HCT116 (cell line): ENCODE measurements around the gene AKAP13.

ENCODE experiments used
- EZH2 ChIP-seq: fragments of 200-600 bp; sonication (generic); IDR thresholded peaks from 2 replicates; pipeline ENCODE4 v1.6.1; 2017; ENCODE audit warnings: antibody characterized with exemption, mixed run types
- EZH2phosphoT487 ChIP-seq: fragments of 200-600 bp; IDR thresholded peaks from 2 replicates; pipeline ENCODE4 v1.6.1; 2018; ENCODE audit warnings: antibody characterized with exemption, borderline replicate concordance
- POLR2A ChIP-seq: IDR thresholded peaks from 2 replicates; pipeline ENCODE4 v1.7.0; 2011; ENCODE audit warnings: borderline replicate concordance; ENCODE audit not compliant: insufficient read depth, insufficient read length; ENCODE audit errors: extremely low read depth
- YY1 ChIP-seq: IDR thresholded peaks from 2 replicates; pipeline ENCODE4 v1.6.1; 2011; ENCODE audit warnings: low read length, low read depth, moderate library complexity, mild to moderate bottlenecking; ENCODE audit not compliant: insufficient replicate concordance; ENCODE audit errors: extremely low read depth
- ZFX ChIP-seq: fragments of 450-650 bp; IDR thresholded peaks from 2 replicates; pipeline ENCODE4 v1.6.1; 2017
- TF ChIP-seq, protein P1 (sequence below), 3 experiments: fragments of 200-600 bp in 1 of 3; sonication (generic) in 1 of 3; IDR thresholded peaks in 2 of 3; conservative IDR thresholded peaks in 1 of 3; 2 replicates each; pipeline ENCODE4 v1.5.1; 2012 to 2017; ENCODE audit warnings: low read depth in 2 of 3, low read length in 2 of 3, antibody characterized with exemption in 1 of 3, borderline replicate concordance in 1 of 3, control low read depth in 1 of 3, mild to moderate bottlenecking in 1 of 3, mixed read lengths in 1 of 3, mixed run types in 1 of 3, moderate library complexity in 1 of 3; ENCODE audit not compliant: insufficient read depth in 1 of 3
- TF ChIP-seq, protein P2 (sequence below): IDR thresholded peaks from 2 replicates; pipeline ENCODE4 v1.6.1; 2012; ENCODE audit warnings: low read depth
- TF ChIP-seq, protein P3 (sequence below): IDR thresholded peaks from 2 replicates; pipeline ENCODE4 v1.6.1; 2011; ENCODE audit warnings: mild to moderate bottlenecking, low read length, moderate library complexity; ENCODE audit not compliant: insufficient replicate concordance; ENCODE audit errors: extremely low read depth
- TF ChIP-seq, protein P4 (sequence below): IDR thresholded peaks from 2 replicates; pipeline ENCODE4 v1.6.1; 2012
- TF ChIP-seq, protein P5 (sequence below): IDR thresholded peaks from 2 replicates; pipeline ENCODE4 v1.6.1; 2012

DNA sequence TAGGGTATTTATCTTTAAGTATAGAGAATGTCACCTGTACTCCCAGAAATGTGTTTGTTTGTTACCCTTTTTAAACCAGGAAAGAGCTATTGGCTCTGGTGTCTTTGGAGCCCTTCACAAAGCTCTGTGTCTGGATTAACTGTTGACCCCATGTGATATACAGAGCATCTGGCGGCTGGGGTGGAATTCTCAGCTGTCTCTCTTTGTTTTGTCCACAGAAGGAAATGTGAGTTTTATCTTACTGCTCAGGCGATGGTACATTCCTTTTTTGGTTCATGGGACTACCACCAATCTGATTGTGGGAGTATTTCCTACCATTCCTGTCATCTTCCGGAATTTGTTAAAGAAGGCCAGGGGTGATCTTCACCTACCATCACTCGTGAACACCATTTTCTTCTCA, 120.3 kb downstream of the AKAP13 start:
- TF ChIP-seq POLR2A (no peak), EZH2phosphoT487 (no peak), EZH2 (no peak), YY1 (no peak), ZFX (no peak)
- TF ChIP-seq, protein P1, sequence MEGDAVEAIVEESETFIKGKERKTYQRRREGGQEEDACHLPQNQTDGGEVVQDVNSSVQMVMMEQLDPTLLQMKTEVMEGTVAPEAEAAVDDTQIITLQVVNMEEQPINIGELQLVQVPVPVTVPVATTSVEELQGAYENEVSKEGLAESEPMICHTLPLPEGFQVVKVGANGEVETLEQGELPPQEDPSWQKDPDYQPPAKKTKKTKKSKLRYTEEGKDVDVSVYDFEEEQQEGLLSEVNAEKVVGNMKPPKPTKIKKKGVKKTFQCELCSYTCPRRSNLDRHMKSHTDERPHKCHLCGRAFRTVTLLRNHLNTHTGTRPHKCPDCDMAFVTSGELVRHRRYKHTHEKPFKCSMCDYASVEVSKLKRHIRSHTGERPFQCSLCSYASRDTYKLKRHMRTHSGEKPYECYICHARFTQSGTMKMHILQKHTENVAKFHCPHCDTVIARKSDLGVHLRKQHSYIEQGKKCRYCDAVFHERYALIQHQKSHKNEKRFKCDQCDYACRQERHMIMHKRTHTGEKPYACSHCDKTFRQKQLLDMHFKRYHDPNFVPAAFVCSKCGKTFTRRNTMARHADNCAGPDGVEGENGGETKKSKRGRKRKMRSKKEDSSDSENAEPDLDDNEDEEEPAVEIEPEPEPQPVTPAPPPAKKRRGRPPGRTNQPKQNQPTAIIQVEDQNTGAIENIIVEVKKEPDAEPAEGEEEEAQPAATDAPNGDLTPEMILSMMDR (IDR thresholded peaks at IDR 0.05 in 2 of 3, conservative IDR thresholded peaks at IDR 0.05 in 1 of 3; ENCODE audit: borderline replicate concordance in 1 of 3, insufficient read depth in 1 of 3, low read depth in 2 of 3, low read length in 2 of 3): no peak
- TF ChIP-seq, protein P2, sequence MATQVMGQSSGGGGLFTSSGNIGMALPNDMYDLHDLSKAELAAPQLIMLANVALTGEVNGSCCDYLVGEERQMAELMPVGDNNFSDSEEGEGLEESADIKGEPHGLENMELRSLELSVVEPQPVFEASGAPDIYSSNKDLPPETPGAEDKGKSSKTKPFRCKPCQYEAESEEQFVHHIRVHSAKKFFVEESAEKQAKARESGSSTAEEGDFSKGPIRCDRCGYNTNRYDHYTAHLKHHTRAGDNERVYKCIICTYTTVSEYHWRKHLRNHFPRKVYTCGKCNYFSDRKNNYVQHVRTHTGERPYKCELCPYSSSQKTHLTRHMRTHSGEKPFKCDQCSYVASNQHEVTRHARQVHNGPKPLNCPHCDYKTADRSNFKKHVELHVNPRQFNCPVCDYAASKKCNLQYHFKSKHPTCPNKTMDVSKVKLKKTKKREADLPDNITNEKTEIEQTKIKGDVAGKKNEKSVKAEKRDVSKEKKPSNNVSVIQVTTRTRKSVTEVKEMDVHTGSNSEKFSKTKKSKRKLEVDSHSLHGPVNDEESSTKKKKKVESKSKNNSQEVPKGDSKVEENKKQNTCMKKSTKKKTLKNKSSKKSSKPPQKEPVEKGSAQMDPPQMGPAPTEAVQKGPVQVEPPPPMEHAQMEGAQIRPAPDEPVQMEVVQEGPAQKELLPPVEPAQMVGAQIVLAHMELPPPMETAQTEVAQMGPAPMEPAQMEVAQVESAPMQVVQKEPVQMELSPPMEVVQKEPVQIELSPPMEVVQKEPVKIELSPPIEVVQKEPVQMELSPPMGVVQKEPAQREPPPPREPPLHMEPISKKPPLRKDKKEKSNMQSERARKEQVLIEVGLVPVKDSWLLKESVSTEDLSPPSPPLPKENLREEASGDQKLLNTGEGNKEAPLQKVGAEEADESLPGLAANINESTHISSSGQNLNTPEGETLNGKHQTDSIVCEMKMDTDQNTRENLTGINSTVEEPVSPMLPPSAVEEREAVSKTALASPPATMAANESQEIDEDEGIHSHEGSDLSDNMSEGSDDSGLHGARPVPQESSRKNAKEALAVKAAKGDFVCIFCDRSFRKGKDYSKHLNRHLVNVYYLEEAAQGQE: no peak
- TF ChIP-seq, protein P3, sequence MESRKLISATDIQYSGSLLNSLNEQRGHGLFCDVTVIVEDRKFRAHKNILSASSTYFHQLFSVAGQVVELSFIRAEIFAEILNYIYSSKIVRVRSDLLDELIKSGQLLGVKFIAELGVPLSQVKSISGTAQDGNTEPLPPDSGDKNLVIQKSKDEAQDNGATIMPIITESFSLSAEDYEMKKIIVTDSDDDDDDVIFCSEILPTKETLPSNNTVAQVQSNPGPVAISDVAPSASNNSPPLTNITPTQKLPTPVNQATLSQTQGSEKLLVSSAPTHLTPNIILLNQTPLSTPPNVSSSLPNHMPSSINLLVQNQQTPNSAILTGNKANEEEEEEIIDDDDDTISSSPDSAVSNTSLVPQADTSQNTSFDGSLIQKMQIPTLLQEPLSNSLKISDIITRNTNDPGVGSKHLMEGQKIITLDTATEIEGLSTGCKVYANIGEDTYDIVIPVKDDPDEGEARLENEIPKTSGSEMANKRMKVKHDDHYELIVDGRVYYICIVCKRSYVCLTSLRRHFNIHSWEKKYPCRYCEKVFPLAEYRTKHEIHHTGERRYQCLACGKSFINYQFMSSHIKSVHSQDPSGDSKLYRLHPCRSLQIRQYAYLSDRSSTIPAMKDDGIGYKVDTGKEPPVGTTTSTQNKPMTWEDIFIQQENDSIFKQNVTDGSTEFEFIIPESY: no peak
- TF ChIP-seq, protein P4, sequence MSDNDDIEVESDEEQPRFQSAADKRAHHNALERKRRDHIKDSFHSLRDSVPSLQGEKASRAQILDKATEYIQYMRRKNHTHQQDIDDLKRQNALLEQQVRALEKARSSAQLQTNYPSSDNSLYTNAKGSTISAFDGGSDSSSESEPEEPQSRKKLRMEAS: no peak
- TF ChIP-seq, protein P5, sequence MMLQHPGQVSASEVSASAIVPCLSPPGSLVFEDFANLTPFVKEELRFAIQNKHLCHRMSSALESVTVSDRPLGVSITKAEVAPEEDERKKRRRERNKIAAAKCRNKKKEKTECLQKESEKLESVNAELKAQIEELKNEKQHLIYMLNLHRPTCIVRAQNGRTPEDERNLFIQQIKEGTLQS: no peak
